Measurements from ENCODE around the gene ABCC8.

Gene ABCC8

DNA sequence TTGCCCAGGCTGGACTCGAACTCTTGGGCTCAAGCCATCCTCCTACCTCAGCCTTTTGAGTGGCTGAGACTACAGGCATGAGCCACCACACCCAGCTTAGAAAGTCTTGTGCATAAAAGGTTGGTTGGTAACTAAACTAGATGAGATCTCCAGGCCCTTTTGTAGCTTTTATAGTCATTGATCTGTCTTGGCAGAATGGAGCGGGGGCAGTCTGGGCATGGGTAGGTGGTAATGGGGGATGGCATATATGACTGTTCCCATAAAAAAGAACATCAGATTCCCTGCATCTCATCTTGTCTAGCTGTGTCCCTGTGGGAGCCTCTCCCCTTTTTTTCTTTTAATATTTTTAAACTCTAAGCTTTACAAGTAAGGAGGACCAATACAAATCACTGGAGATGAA is 30.2 kb downstream of the ABCC8 start:
- DNase-seq = no peak
- Histone ChIP-seq H3K4me3 (ENCODE audit: low read depth, low read length) (no peak overlapping the region), H3K36me3 (replicated peaks) (no peaks in the 10 kb centered on the region), H3K27ac (no peak overlapping the region), H3K27me3 (replicated peaks) (no peaks in the 10 kb centered on the region)
- TF ChIP-seq, protein P1, sequence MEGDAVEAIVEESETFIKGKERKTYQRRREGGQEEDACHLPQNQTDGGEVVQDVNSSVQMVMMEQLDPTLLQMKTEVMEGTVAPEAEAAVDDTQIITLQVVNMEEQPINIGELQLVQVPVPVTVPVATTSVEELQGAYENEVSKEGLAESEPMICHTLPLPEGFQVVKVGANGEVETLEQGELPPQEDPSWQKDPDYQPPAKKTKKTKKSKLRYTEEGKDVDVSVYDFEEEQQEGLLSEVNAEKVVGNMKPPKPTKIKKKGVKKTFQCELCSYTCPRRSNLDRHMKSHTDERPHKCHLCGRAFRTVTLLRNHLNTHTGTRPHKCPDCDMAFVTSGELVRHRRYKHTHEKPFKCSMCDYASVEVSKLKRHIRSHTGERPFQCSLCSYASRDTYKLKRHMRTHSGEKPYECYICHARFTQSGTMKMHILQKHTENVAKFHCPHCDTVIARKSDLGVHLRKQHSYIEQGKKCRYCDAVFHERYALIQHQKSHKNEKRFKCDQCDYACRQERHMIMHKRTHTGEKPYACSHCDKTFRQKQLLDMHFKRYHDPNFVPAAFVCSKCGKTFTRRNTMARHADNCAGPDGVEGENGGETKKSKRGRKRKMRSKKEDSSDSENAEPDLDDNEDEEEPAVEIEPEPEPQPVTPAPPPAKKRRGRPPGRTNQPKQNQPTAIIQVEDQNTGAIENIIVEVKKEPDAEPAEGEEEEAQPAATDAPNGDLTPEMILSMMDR (IDR thresholded peaks at IDR 0.05; ENCODE audit: low read depth, low read length, missing control alignments) = no peak
- in situ Hi-C loops (cut with HindIII; ENCODE audit: low pct_ligation_motif_present, low sequenced_read_pairs) = no loop called here

DNA sequence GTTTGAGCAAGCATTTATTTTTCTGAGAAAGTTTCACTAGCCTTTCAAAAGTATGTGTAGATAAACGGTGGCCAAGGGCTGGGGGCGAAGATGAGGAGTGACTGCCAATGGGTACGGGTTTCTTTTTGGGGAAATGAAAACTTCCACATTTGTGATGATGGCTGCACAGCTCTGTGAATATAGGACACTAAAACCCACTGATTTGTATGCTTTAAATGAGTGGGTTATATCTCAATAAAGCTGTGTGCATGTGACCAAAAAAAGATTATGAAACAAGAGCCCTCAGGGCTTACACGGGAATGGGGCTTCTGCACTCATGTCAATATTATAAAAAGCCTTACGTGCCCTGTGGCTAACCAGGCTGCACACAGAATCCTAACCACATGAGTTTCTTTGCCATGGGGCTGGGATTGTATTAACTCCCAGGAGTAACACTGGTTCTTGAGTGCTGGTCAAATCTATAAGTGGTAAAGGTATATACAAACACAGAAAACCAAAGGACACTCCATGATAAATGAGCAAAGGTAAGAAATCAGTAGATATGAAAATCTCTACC is 31.3 kb downstream of the ABCC8 start:
- in situ Hi-C loops (cut with HindIII; ENCODE audit: low pct_ligation_motif_present, low sequenced_read_pairs) = no loop called here
- TF ChIP-seq, protein P1 (IDR thresholded peaks at IDR 0.05; ENCODE audit: low read depth, low read length, missing control alignments) = no peak

DNA sequence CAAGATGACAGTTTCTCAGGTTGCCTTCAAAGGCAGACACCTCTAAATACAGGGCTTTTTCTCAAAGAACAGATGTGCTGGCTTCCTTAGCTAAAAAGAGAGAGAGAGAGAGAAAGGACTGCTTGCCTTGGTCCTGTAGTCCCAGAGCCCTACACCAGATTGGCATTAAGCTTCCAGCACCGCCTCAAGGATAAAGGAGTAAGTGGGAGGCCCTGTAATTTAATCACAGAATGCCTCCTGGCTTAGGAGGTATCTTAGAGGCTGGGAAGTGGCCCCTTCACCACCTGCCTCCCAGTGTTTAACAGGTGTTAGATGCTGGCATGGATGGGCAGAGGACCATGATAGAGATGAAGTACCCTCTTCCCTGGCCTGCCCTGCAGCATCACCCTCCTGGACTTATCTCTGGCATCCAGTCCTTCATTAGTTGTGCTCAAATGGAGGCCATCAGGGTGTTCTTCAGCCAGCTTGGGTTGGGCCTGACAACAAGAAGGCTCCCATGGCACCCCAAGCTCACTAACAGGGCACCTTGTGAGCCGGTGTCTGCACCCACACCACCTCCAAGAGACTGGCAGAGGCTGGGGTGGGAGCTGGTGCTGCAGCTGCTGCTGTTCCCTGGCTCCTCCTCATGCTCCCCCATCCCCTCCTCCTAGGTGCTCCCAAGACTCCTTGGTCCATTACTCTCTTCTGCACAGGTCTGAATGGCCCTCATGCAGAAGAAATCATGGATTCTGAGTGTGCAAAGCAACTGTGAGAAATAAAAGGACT is 32.5 kb downstream of the ABCC8 start:
- H3K27me3 ChIP-seq (replicated peaks) = no peaks in the 10 kb centered on the region

More for the DNA sequence above, 31.3 kb downstream of the ABCC8 start:
- no peaks in the 10 kb centered on the region for H3K36me3 ChIP-seq (replicated peaks)
- DNase-seq = no peak
- no peaks in the 10 kb centered on the region for H3K27me3 ChIP-seq (replicated peaks)
- H3K4me3 ChIP-seq (ENCODE audit: low read depth, low read length) = no peak overlapping the region
- H3K27ac ChIP-seq = no peak overlapping the region

DNA sequence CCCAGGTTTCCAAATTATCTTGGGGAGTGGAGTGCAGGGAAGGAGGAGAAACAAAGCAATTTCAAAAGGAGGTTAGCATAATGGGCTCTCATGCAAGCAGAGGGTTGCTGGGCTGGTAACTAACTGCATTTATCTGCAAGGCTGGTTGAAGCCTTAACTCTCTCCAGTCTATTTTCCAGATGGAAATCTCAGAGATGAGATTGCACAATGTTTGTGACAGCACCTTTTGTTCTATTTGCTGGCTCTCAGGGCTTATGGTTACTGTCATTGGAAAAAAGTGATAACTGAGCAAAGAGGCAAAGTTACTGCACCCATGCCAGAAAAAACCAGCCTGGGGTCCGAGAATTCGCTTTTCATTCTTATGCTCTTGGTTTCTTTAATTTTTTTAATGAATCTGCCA is 33.2 kb downstream of the ABCC8 start:
- H3K27ac ChIP-seq = no peak overlapping the region
- DNase-seq = no peak
- TF ChIP-seq, protein P1 (IDR thresholded peaks at IDR 0.05; ENCODE audit: low read depth, low read length, missing control alignments) = no peak
- in situ Hi-C loops (cut with HindIII; ENCODE audit: low pct_ligation_motif_present, low sequenced_read_pairs) = no loop called here
- H3K36me3 ChIP-seq (replicated peaks) = no peaks in the 10 kb centered on the region
- H3K27me3 ChIP-seq (replicated peaks) = no peaks in the 10 kb centered on the region
- H3K4me3 ChIP-seq (ENCODE audit: low read depth, low read length) = no peak overlapping the region

More for the DNA sequence above, 32.5 kb downstream of the ABCC8 start:
- Histone ChIP-seq H3K36me3 (replicated peaks) (no peaks in the 10 kb centered on the region), H3K27ac (no peak overlapping the region), H3K4me3 (ENCODE audit: low read depth, low read length) (no peak overlapping the region)
- in situ Hi-C loops (cut with HindIII; ENCODE audit: low pct_ligation_motif_present, low sequenced_read_pairs) = no loop called here
- TF ChIP-seq, protein P1 (IDR thresholded peaks at IDR 0.05; ENCODE audit: low read depth, low read length, missing control alignments) = no peak
- DNase-seq = no peak

DNA sequence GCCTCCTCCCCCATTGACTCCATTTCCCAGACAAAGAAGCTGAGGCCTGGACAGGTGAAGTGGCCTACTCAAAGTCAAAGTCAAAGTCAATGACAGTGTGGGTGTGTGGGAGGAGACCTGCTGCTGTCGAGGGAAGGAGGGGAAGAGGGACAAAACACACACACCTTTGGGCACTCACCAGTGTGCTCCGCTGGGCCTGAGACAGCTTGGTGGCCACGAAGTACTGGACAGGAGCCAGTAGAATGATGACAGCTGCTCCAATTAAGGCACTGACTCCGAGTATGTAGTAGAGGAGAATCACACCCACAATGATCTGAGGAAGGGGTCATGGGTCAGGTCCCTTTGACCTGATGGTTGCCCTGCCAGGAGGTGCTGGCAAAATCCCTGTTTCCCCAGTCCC is 33.6 kb downstream of the ABCC8 start:
- Histone ChIP-seq H3K27me3 (replicated peaks) (no peaks in the 10 kb centered on the region), H3K27ac (no peak overlapping the region), H3K36me3 (replicated peaks) (no peaks in the 10 kb centered on the region), H3K4me3 (ENCODE audit: low read depth, low read length) (no peak overlapping the region)
- TF ChIP-seq, protein P1 (IDR thresholded peaks at IDR 0.05; ENCODE audit: low read depth, low read length, missing control alignments) = no peak
- no peak for DNase-seq
- in situ Hi-C loops (cut with HindIII; ENCODE audit: low pct_ligation_motif_present, low sequenced_read_pairs) = no loop called here

Measured in brain microvascular endothelial cell (primary cell).